HEK293 (cell line): ENCODE data around the gene CRYGN.

Experiments
- GFI1B ChIP-seq: fragments of 450-650 bp; formaldehyde crosslinking; IDR thresholded peaks from 2 replicates; pipeline ENCODE4 v1.5.1; 2016; ENCODE audit warnings: missing biosample characterization, missing genetic modification characterization
- KLF8 ChIP-seq: fragments of 450-650 bp; formaldehyde crosslinking; IDR thresholded peaks from 2 replicates; pipeline ENCODE4 v1.5.1; 2016; ENCODE audit warnings: missing biosample characterization, missing genetic modification characterization
- SCRT1 ChIP-seq: fragments of 450-650 bp; formaldehyde crosslinking; IDR thresholded peaks from 2 replicates; pipeline ENCODE4 v1.5.1; 2016; ENCODE audit warnings: missing biosample characterization, missing genetic modification characterization, borderline replicate concordance
- TCF7L2 ChIP-seq: IDR thresholded peaks from 2 replicates; pipeline ENCODE4 v1.6.1; 2011; ENCODE audit warnings: low read depth, mild to moderate bottlenecking, inconsistent platforms, low read length, moderate library complexity, borderline replicate concordance
- WT1 ChIP-seq: fragments of 450-650 bp; formaldehyde crosslinking; IDR thresholded peaks from 2 replicates; pipeline ENCODE4 v1.5.1; 2016; ENCODE audit warnings: missing biosample characterization, missing genetic modification characterization
- ZBTB17 ChIP-seq: fragments of 450-650 bp; formaldehyde crosslinking; IDR thresholded peaks from 2 replicates; pipeline ENCODE4 v1.5.1; 2016; ENCODE audit warnings: missing biosample characterization, missing genetic modification characterization
- ZBTB20 ChIP-seq: fragments of 450-650 bp; formaldehyde crosslinking; IDR thresholded peaks from 2 replicates; pipeline ENCODE4 v1.5.1; 2016; ENCODE audit warnings: missing biosample characterization, missing genetic modification characterization
- ZBTB21 ChIP-seq: fragments of 450-650 bp; formaldehyde crosslinking; IDR thresholded peaks from 2 replicates; pipeline ENCODE4 v1.5.1; 2017; ENCODE audit warnings: missing biosample characterization, missing genetic modification characterization
- ZNF10 ChIP-seq: fragments of 450-650 bp; formaldehyde crosslinking; IDR thresholded peaks from 2 replicates; pipeline ENCODE4 v1.5.1; 2017; ENCODE audit warnings: missing biosample characterization, missing genetic modification characterization
- ZNF112 ChIP-seq: fragments of 450-650 bp; formaldehyde crosslinking; IDR thresholded peaks from 2 replicates; pipeline ENCODE4 v1.5.0; 2017; ENCODE audit warnings: missing biosample characterization, missing genetic modification characterization
- ZNF114 ChIP-seq: fragments of 450-650 bp; formaldehyde crosslinking; IDR thresholded peaks from 2 replicates; pipeline ENCODE4 v1.5.0; 2017; ENCODE audit warnings: missing biosample characterization, missing genetic modification characterization
- ZNF138 ChIP-seq: fragments of 450-650 bp; formaldehyde crosslinking; IDR thresholded peaks from 2 replicates; pipeline ENCODE4 v1.5.1; 2016; ENCODE audit warnings: missing biosample characterization, missing genetic modification characterization, borderline replicate concordance
- ZNF169 ChIP-seq: fragments of 450-650 bp; formaldehyde crosslinking; IDR thresholded peaks from 2 replicates; pipeline ENCODE4 v1.5.1; 2016; ENCODE audit warnings: missing biosample characterization, missing genetic modification characterization
- ZNF184 ChIP-seq: fragments of 450-650 bp; IDR thresholded peaks from 2 replicates; pipeline ENCODE4 v1.5.1; 2018; ENCODE audit warnings: missing biosample characterization, mild to moderate bottlenecking, missing genetic modification characterization
- ZNF2 ChIP-seq: fragments of 450-650 bp; formaldehyde crosslinking; IDR thresholded peaks from 2 replicates; pipeline ENCODE4 v1.5.1; 2016; ENCODE audit warnings: missing biosample characterization, missing genetic modification characterization
- ZNF350 ChIP-seq: fragments of 450-650 bp; formaldehyde crosslinking; IDR thresholded peaks from 2 replicates; pipeline ENCODE4 v1.5.0; 2017; ENCODE audit warnings: missing biosample characterization, mild to moderate bottlenecking, missing genetic modification characterization
- ZNF394 ChIP-seq: fragments of 450-650 bp; formaldehyde crosslinking; IDR thresholded peaks from 2 replicates; pipeline ENCODE4 v1.5.1; 2016; ENCODE audit warnings: missing biosample characterization, missing genetic modification characterization, mild to moderate bottlenecking, moderate library complexity, borderline replicate concordance
- ZNF433 ChIP-seq: fragments of 450-650 bp; formaldehyde crosslinking; IDR thresholded peaks from 2 replicates; pipeline ENCODE4 v1.5.1; 2016; ENCODE audit warnings: missing biosample characterization, missing genetic modification characterization, low read depth
- ZNF501 ChIP-seq: fragments of 450-650 bp; formaldehyde crosslinking; IDR thresholded peaks from 2 replicates; pipeline ENCODE4 v1.5.1; 2016; ENCODE audit warnings: missing biosample characterization, missing genetic modification characterization
- ZNF596 ChIP-seq: fragments of 450-650 bp; IDR thresholded peaks from 2 replicates; pipeline ENCODE4 v1.5.0; 2018; ENCODE audit warnings: missing biosample characterization, mild to moderate bottlenecking, missing genetic modification characterization, moderate library complexity
- ZNF600 ChIP-seq: fragments of 450-650 bp; formaldehyde crosslinking; IDR thresholded peaks from 2 replicates; pipeline ENCODE4 v1.5.1; 2016; ENCODE audit warnings: missing biosample characterization, missing genetic modification characterization
- ZNF660 ChIP-seq: fragments of 450-650 bp; IDR thresholded peaks from 2 replicates; pipeline ENCODE4 v1.5.1; 2018; ENCODE audit warnings: missing biosample characterization, mild to moderate bottlenecking, missing genetic modification characterization
- ZSCAN23 ChIP-seq: fragments of 450-650 bp; formaldehyde crosslinking; IDR thresholded peaks from 2 replicates; pipeline ENCODE4 v1.5.1; 2016; ENCODE audit warnings: missing biosample characterization, missing genetic modification characterization
- TF ChIP-seq, protein P1 (sequence below): fragments of 450-650 bp; formaldehyde crosslinking; IDR thresholded peaks from 2 replicates; pipeline ENCODE4 v1.5.1; 2016; ENCODE audit warnings: missing biosample characterization, missing genetic modification characterization
- TF ChIP-seq, protein P2 (sequence below): fragments of 450-650 bp; formaldehyde crosslinking; optimal IDR thresholded peaks from 2 replicates; pipeline ENCODE3; 2016; ENCODE audit warnings: missing biosample characterization, mild to moderate bottlenecking, missing genetic modification characterization
- TF ChIP-seq, protein P3 (sequence below): fragments of 450-650 bp; formaldehyde crosslinking; IDR thresholded peaks from 2 replicates; pipeline ENCODE4 v1.5.1; 2017; ENCODE audit warnings: missing biosample characterization, mild to moderate bottlenecking, missing genetic modification characterization, moderate library complexity
- TF ChIP-seq, protein P4 (sequence below): fragments of 450-650 bp; formaldehyde crosslinking; conservative IDR thresholded peaks from 2 replicates; pipeline ENCODE4 v1.5.1; 2016; ENCODE audit warnings: low read depth, missing biosample characterization, missing genetic modification characterization
- TF ChIP-seq, protein P5 (sequence below): fragments of 450-650 bp; formaldehyde crosslinking; IDR thresholded peaks from 2 replicates; pipeline ENCODE4 v1.5.1; 2016; ENCODE audit warnings: missing biosample characterization, missing genetic modification characterization
- TF ChIP-seq, protein P6 (sequence below): fragments of 450-650 bp; formaldehyde crosslinking; IDR thresholded peaks from 2 replicates; pipeline ENCODE4 v1.5.1; 2016; ENCODE audit warnings: missing biosample characterization, missing genetic modification characterization

CRYGN gene

GRCh38 chr7:151426441-151426903 is 13.5 kb downstream of the CRYGN start (continued):
- TF ChIP-seq ZNF600 (tag by site-specific recombination): peak; percentile 47; the same call in 1 of the 2 replicates
- TF ChIP-seq, protein P1, sequence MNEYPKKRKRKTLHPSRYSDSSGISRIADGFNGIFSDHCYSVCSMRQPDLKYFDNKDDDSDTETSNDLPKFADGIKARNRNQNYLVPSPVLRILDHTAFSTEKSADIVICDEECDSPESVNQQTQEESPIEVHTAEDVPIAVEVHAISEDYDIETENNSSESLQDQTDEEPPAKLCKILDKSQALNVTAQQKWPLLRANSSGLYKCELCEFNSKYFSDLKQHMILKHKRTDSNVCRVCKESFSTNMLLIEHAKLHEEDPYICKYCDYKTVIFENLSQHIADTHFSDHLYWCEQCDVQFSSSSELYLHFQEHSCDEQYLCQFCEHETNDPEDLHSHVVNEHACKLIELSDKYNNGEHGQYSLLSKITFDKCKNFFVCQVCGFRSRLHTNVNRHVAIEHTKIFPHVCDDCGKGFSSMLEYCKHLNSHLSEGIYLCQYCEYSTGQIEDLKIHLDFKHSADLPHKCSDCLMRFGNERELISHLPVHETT (tag by site-specific recombination): peak; percentile 91
- no peak for TF ChIP-seq ZNF350 (tag by site-specific recombination)
- peak; percentile 69; the same call in 1 of the 2 replicates for TF ChIP-seq ZNF10
- TF ChIP-seq ZNF433 (tag by site-specific recombination): no peak
- no peak for TF ChIP-seq ZBTB20 (tag by site-specific recombination)
- peak; percentile 66 for TF ChIP-seq ZSCAN23 (tag by site-specific recombination)
- no peak for TF ChIP-seq ZNF114
- TF ChIP-seq, protein P2, sequence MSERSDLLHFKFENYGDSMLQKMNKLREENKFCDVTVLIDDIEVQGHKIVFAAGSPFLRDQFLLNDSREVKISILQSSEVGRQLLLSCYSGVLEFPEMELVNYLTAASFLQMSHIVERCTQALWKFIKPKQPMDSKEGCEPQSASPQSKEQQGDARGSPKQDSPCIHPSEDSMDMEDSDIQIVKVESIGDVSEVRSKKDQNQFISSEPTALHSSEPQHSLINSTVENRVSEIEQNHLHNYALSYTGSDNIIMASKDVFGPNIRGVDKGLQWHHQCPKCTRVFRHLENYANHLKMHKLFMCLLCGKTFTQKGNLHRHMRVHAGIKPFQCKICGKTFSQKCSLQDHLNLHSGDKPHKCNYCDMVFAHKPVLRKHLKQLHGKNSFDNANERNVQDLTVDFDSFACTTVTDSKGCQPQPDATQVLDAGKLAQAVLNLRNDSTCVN: no peak
- no peak for TF ChIP-seq ZNF138
- no peak; the same call in none of the 2 replicates for TF ChIP-seq SCRT1 (tag by site-specific recombination)
- TF ChIP-seq TCF7L2: peak; percentile 89
- TF ChIP-seq KLF8: peak; percentile 76
- TF ChIP-seq, protein P3, sequence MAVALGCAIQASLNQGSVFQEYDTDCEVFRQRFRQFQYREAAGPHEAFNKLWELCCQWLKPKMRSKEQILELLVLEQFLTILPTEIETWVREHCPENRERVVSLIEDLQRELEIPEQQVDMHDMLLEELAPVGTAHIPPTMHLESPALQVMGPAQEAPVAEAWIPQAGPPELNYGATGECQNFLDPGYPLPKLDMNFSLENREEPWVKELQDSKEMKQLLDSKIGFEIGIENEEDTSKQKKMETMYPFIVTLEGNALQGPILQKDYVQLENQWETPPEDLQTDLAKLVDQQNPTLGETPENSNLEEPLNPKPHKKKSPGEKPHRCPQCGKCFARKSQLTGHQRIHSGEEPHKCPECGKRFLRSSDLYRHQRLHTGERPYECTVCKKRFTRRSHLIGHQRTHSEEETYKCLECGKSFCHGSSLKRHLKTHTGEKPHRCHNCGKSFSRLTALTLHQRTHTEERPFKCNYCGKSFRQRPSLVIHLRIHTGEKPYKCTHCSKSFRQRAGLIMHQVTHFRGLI (tag by site-specific recombination): peak; percentile 71
- TF ChIP-seq ZNF2 (tag by site-specific recombination): peak; percentile 84
- TF ChIP-seq, protein P4, sequence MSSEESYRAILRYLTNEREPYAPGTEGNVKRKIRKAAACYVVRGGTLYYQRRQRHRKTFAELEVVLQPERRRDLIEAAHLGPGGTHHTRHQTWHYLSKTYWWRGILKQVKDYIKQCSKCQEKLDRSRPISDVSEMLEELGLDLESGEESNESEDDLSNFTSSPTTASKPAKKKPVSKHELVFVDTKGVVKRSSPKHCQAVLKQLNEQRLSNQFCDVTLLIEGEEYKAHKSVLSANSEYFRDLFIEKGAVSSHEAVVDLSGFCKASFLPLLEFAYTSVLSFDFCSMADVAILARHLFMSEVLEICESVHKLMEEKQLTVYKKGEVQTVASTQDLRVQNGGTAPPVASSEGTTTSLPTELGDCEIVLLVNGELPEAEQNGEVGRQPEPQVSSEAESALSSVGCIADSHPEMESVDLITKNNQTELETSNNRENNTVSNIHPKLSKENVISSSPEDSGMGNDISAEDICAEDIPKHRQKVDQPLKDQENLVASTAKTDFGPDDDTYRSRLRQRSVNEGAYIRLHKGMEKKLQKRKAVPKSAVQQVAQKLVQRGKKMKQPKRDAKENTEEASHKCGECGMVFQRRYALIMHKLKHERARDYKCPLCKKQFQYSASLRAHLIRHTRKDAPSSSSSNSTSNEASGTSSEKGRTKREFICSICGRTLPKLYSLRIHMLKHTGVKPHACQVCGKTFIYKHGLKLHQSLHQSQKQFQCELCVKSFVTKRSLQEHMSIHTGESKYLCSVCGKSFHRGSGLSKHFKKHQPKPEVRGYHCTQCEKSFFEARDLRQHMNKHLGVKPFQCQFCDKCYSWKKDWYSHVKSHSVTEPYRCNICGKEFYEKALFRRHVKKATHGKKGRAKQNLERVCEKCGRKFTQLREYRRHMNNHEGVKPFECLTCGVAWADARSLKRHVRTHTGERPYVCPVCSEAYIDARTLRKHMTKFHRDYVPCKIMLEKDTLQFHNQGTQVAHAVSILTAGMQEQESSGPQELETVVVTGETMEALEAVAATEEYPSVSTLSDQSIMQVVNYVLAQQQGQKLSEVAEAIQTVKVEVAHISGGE (tag by site-specific recombination): peak; percentile 51; the same call in 1 of the 2 replicates
- TF ChIP-seq ZNF596 (tag by site-specific recombination): no peak
- TF ChIP-seq ZNF660: peak; percentile 96
- peak; percentile 66 for TF ChIP-seq ZBTB21
- peak; percentile 93 for TF ChIP-seq GFI1B
- peak; percentile 74; the same call in 1 of the 2 replicates for TF ChIP-seq ZNF501 (tag by site-specific recombination)
- TF ChIP-seq WT1: peak; percentile 86
- TF ChIP-seq ZNF184 (tag by site-specific recombination): peak; percentile 78; the same call in 1 of the 2 replicates
- TF ChIP-seq, protein P5, sequence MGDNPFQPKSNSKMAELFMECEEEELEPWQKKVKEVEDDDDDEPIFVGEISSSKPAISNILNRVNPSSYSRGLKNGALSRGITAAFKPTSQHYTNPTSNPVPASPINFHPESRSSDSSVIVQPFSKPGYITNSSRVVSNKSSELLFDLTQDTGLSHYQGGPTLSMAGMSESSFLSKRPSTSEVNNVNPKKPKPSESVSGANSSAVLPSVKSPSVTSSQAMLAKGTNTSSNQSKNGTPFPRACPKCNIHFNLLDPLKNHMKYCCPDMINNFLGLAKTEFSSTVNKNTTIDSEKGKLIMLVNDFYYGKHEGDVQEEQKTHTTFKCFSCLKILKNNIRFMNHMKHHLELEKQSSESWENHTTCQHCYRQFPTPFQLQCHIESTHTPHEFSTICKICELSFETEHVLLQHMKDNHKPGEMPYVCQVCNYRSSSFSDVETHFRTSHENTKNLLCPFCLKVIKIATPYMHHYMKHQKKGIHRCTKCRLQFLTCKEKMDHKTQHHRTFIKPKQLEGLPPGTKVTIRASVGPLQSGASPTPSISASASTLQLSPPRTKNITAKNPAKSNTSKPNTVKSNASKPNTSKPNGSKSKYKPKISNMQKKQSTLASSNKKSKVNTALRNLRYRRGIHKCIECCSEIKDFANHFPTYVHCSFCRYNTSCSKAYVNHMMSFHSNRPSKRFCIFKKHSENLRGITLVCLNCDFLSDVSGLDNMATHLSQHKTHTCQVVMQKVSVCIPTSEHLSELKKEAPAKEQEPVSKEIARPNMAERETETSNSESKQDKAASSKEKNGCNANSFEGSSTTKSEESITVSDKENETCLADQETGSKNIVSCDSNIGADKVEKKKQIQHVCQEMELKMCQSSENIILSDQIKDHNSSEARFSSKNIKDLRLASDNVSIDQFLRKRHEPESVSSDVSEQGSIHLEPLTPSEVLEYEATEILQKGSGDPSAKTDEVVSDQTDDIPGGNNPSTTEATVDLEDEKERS (tag by site-specific recombination): 0 out of 2 replicates have a peak, but pooled peaks have one; percentile 4
- no peak for TF ChIP-seq ZNF112 (tag by site-specific recombination)
- TF ChIP-seq ZBTB17: peak; percentile 93
- no peak for TF ChIP-seq ZNF169 (tag by site-specific recombination)
- TF ChIP-seq, protein P6, sequence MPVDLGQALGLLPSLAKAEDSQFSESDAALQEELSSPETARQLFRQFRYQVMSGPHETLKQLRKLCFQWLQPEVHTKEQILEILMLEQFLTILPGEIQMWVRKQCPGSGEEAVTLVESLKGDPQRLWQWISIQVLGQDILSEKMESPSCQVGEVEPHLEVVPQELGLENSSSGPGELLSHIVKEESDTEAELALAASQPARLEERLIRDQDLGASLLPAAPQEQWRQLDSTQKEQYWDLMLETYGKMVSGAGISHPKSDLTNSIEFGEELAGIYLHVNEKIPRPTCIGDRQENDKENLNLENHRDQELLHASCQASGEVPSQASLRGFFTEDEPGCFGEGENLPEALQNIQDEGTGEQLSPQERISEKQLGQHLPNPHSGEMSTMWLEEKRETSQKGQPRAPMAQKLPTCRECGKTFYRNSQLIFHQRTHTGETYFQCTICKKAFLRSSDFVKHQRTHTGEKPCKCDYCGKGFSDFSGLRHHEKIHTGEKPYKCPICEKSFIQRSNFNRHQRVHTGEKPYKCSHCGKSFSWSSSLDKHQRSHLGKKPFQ (tag by site-specific recombination): peak; percentile 75
- peak; percentile 69 for TF ChIP-seq ZNF394
